ENCODE results near the gene ZNF865. TPM values are rescaled to one million over a fixed set of nuclear protein-coding genes. Genes with fewer than 3 reads are reported as not detected.
"Not testable (repeated sequence)": the region's sequence is repeated elsewhere in the genome, so short reads cannot be mapped to it uniquely, and the experiment has no call there.

ZNF865 gene
- polyA plus RNA-seq, 1 donor (not counting 4 experiments of a cell fraction or from before 2014, with no cell fraction given): 1.1 TPM

DNA sequence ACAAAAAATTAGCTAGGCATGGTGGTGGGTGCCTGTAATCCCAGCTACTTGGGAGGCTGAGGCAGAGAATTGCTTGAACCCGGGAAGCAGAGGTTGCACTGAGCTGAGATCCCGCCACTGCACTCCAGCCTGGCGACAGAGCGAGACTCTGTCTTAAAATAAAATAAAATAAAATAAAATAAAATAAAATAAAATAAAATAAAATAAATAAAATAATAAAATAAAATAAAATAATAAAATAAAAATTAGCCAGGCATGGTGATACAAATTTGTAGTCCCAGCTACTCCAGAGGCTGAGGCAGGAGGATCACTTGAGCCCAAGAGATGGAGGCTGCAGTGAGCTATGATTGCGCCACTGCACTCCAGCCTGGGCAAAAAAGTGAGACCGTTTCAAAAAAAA lies 31.5 kb upstream of the ZNF865 start:
- H3K79me2 ChIP-seq (ENCODE audit: control insufficient read depth, insufficient read depth, low read length); H3K9me1 ChIP-seq (ENCODE audit: control insufficient read depth, extremely low read depth, insufficient read depth, low read length); FAIRE-seq; H3K9me3 ChIP-seq (ENCODE audit: control insufficient read depth, low read depth, low read length); H2AFZ ChIP-seq (ENCODE audit: control insufficient read depth, low read length); H3K4me2 ChIP-seq (ENCODE audit: control insufficient read depth, extremely low read depth, insufficient read depth, low read depth, low read length); H3K36me3 ChIP-seq (ENCODE audit: control insufficient read depth in 2 of 2, extremely low read depth in 1 of 2, insufficient read depth in 2 of 2, low read length in 2 of 2); dilution Hi-C loops (cut with MboI; ENCODE audit: extremely low pct_ligation_motif_present, low sequenced_read_pairs); H3K9ac ChIP-seq (ENCODE audit: control insufficient read depth, extremely low read depth, insufficient read depth, low read length); H3K4me3 ChIP-seq (ENCODE audit: control insufficient read depth in 2 of 3, extremely low read depth in 1 of 3, insufficient read depth in 2 of 3, low read depth in 1 of 3, low read length in 3 of 3); H3K4me1 ChIP-seq (ENCODE audit: control insufficient read depth, extremely low read depth, insufficient read depth, low read length); DNase-seq (ENCODE audit: low read depth, low spot score); H4K20me1 ChIP-seq (ENCODE audit: control insufficient read depth, extremely low read depth, insufficient read depth, low read length); H3K27ac ChIP-seq (ENCODE audit: control insufficient read depth, insufficient read depth, low read length); H3K27me3 ChIP-seq (ENCODE audit: control insufficient read depth, extremely low read depth, insufficient read depth, low read length): not testable (repeated sequence)

GRCh38 chr19:55576746-55577145 lies 28.7 kb upstream of the ZNF865 start:
- Histone ChIP-seq H3K4me2 (ENCODE audit: control insufficient read depth, extremely low read depth, insufficient read depth, low read depth, low read length) (no peak overlapping the region), H3K79me2 (ENCODE audit: control insufficient read depth, insufficient read depth, low read length) (peaks cover 13% of the 10 kb centered on the region), H3K4me3 (ENCODE audit: control insufficient read depth in 2 of 3, extremely low read depth in 1 of 3, insufficient read depth in 2 of 3, low read depth in 1 of 3, low read length in 3 of 3) (no peak overlapping the region), H3K36me3 (ENCODE audit: control insufficient read depth in 2 of 2, extremely low read depth in 1 of 2, insufficient read depth in 2 of 2, low read length in 2 of 2) (peaks cover 0 to 2% of the 10 kb centered on the region in 2 experiments), H3K27me3 (ENCODE audit: control insufficient read depth, extremely low read depth, insufficient read depth, low read length) (no peaks in the 10 kb centered on the region), H4K20me1 (ENCODE audit: control insufficient read depth, extremely low read depth, insufficient read depth, low read length) (no peaks in the 10 kb centered on the region), H3K9ac (ENCODE audit: control insufficient read depth, extremely low read depth, insufficient read depth, low read length) (no peak overlapping the region), H3K4me1 (ENCODE audit: control insufficient read depth, extremely low read depth, insufficient read depth, low read length) (peaks cover 12% of the 10 kb centered on the region), H3K9me3 (ENCODE audit: control insufficient read depth, low read depth, low read length) (no peaks in the 10 kb centered on the region), H3K9me1 (ENCODE audit: control insufficient read depth, extremely low read depth, insufficient read depth, low read length) (no peaks in the 10 kb centered on the region), H2AFZ (ENCODE audit: control insufficient read depth, low read length) (no peak overlapping the region), H3K27ac (ENCODE audit: control insufficient read depth, insufficient read depth, low read length) (no peak overlapping the region)
- dilution Hi-C loops (cut with MboI; ENCODE audit: extremely low pct_ligation_motif_present, low sequenced_read_pairs): no loop called here
- FAIRE-seq (no peak), DNase-seq (ENCODE audit: low read depth, low spot score) (no peak)
- TF ChIP-seq, protein P1, sequence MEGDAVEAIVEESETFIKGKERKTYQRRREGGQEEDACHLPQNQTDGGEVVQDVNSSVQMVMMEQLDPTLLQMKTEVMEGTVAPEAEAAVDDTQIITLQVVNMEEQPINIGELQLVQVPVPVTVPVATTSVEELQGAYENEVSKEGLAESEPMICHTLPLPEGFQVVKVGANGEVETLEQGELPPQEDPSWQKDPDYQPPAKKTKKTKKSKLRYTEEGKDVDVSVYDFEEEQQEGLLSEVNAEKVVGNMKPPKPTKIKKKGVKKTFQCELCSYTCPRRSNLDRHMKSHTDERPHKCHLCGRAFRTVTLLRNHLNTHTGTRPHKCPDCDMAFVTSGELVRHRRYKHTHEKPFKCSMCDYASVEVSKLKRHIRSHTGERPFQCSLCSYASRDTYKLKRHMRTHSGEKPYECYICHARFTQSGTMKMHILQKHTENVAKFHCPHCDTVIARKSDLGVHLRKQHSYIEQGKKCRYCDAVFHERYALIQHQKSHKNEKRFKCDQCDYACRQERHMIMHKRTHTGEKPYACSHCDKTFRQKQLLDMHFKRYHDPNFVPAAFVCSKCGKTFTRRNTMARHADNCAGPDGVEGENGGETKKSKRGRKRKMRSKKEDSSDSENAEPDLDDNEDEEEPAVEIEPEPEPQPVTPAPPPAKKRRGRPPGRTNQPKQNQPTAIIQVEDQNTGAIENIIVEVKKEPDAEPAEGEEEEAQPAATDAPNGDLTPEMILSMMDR (optimal IDR thresholded peaks at IDR 0.05 in 1 of 3, IDR thresholded peaks at IDR 0.05 in 1 of 3, conservative IDR thresholded peaks at IDR 0.05 in 1 of 3; ENCODE audit: extremely low read depth in 1 of 3, insufficient read depth in 2 of 3, low read length in 3 of 3): no peak
- no peak for TF ChIP-seq EZH2 (IDR thresholded peaks at IDR 0.05; ENCODE audit: low read length)

DNA sequence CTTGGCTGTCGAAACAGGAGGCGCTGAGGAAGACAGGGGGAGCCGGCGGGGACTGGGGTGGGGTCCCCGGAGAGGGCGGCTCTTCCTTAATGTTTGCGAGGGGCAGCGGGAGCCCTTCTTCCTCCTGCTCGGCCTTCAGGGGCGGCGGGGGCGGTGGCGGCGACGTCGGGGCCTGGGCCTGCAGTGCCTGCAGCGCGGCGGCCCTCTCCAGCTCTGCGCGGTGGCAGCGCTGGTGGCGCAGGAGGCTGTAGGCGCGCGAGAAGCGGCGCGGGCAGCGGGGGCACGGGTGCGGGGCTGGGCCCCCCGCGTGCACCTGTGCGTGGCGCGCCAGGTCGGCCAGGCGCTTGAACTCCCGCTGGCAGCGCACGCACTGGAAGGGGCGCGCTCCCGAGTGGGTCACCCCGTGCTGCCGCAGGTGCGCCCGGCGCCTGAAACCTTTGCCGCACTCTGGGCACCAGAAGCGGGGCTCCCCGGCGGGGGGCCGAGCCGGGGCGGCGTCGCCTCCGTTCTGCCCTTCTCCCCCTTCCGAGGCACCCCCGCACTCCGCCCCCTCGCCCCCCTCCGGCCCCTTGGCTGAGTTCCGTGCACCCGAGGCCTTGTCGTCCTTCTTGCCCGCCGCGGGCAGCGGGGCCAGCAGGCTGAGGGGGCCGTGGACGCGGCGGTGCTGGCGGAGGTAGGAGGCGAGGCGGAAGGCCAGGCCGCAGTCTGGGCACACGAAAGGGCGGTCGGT lies 27.3 kb upstream of the ZNF865 start:
- Histone ChIP-seq H3K36me3 (ENCODE audit: control insufficient read depth in 2 of 2, extremely low read depth in 1 of 2, insufficient read depth in 2 of 2, low read length in 2 of 2) (peaks cover 0 to 2% of the 10 kb centered on the region in 2 experiments), H3K4me1 (ENCODE audit: control insufficient read depth, extremely low read depth, insufficient read depth, low read length) (peaks cover 12% of the 10 kb centered on the region), H3K4me3 (ENCODE audit: control insufficient read depth in 2 of 3, extremely low read depth in 1 of 3, insufficient read depth in 2 of 3, low read depth in 1 of 3, low read length in 3 of 3) (no peak overlapping the region), H3K9me1 (ENCODE audit: control insufficient read depth, extremely low read depth, insufficient read depth, low read length) (no peaks in the 10 kb centered on the region), H3K9me3 (ENCODE audit: control insufficient read depth, low read depth, low read length) (no peaks in the 10 kb centered on the region), H3K9ac (ENCODE audit: control insufficient read depth, extremely low read depth, insufficient read depth, low read length) (no peak overlapping the region), H3K79me2 (ENCODE audit: control insufficient read depth, insufficient read depth, low read length) (peaks cover 13% of the 10 kb centered on the region), H3K27me3 (ENCODE audit: control insufficient read depth, extremely low read depth, insufficient read depth, low read length) (no peaks in the 10 kb centered on the region), H3K27ac (ENCODE audit: control insufficient read depth, insufficient read depth, low read length) (no peak overlapping the region), H4K20me1 (ENCODE audit: control insufficient read depth, extremely low read depth, insufficient read depth, low read length) (no peaks in the 10 kb centered on the region), H3K4me2 (ENCODE audit: control insufficient read depth, extremely low read depth, insufficient read depth, low read depth, low read length) (no peak overlapping the region), H2AFZ (ENCODE audit: control insufficient read depth, low read length) (no peak overlapping the region)
- no peak for DNase-seq (ENCODE audit: low read depth, low spot score)
- no peak for FAIRE-seq
- TF ChIP-seq, protein P1 (optimal IDR thresholded peaks at IDR 0.05 in 1 of 3, IDR thresholded peaks at IDR 0.05 in 1 of 3, conservative IDR thresholded peaks at IDR 0.05 in 1 of 3; ENCODE audit: extremely low read depth in 1 of 3, insufficient read depth in 2 of 3, low read length in 3 of 3): no peak
- no peak for TF ChIP-seq EZH2 (IDR thresholded peaks at IDR 0.05; ENCODE audit: low read length)
- dilution Hi-C loops (cut with MboI; ENCODE audit: extremely low pct_ligation_motif_present, low sequenced_read_pairs): no loop called here
